MV-4-11 (cell line): ENCODE measurements around the gene ACOT9.
"Not testable (repeated sequence)": the region's sequence is repeated elsewhere in the genome, so short reads cannot be mapped to it uniquely, and the experiment has no call there.

ENCODE experiments used
- DNase-seq: peaks from one replicate; lab custom pipeline; 2025; lab: John Stamatoyannopoulos, UW

ACOT9 gene

GRCh38 chrX:23692166-23692565 is 50.9 kb downstream of the ACOT9 start:
- no peak for DNase-seq

DNA sequence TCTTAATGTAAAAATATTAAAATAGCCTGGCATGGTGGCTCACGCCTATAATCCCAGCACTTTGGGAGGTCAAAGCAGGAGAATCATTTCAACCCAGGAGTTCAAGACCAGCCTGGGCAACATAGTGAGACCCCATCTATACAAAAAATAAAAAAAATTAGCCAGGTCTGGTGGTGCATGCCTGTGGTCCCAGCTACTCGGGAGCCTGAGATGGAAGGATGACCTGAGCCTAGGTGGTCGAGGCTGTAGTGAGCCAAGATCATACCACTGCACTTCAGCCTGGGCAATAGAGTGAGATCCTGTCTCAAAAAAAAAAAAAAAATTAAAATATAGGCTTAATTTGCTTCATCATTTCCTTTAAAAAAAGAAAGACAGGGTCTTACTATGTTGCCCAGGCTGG is 66.6 kb downstream of the ACOT9 start:
- not testable (repeated sequence) for DNase-seq

- no peak for DNase-seq
These were observed 70.0 kb downstream of the ACOT9 start for GRCh38 chrX:23673108-23673507.

GRCh38 chrX:23670528-23670927 is 72.5 kb downstream of the ACOT9 start:
- no peak for DNase-seq

DNA sequence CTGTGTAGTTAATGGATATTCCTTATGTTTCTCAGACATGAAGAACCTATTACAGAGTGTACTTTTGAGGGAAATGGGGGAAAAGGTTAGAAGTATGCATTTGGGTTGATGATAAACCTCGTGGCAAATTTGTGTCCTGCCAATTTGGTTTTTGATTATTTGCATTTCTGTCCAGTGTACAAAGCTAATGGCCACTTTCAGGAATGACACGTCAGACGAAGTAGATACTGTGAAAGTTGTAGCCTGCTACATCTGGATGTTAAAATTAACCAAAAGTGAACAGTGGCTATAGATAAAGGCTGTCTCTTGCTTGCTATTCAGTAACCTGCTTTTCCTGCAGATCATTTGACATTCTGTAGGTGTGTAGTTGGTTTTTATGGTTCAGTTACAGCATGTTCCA is 74.7 kb downstream of the ACOT9 start:
- DNase-seq = no peak

- DNase-seq = peak; percentile 75
These were observed 75.6 kb downstream of the ACOT9 start, which contains the start of gene PRDX4 for GRCh38 chrX:23667239-23668177. TSS of gene PRDX4 (plus strand) at chrX:23667493. CDS start at chrX:23667571, 78 bp downstream.

GRCh38 chrX:23666282-23666681 is 76.8 kb downstream of the ACOT9 start:
- no peak for DNase-seq

DNA sequence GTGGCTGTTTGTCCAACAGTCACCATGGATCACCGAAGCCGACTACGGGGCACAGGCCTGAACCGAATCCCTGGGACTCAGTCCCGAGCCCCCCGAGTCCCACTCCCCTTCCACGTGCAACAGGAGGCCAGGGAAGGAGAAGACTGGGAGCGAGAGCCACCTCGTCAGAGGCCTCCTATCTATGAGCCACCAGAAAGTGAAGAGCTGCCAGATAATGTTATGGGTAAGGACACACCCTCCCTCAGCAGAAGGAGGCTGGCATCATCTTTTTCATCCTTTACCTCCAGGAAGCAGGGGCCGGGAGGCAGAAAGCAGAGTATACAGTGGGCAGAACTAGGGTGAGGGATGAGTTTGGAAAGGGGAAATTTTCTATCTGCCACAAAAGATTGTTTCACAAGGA is 78.6 kb downstream of the ACOT9 start:
- no peak for DNase-seq

DNA sequence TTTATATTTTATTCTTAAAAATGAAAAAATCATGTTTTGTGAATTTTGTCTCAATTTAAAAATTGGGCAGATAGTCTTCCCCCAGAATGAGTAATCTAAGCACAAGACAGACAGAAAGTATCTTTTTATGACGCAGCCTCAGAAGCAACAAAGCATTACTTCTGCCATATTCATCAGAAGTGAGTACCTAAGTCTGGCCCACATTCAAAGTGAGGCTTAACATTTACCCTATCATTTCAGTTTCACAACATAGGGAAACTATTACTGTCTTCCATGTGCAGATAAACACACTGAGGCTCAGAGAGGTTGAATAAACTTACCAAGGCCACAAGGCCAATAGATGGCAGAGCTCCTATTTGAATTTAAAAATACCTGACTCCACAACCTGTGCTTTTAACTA is 80.2 kb downstream of the ACOT9 start:
- DNase-seq = no peak

DNA sequence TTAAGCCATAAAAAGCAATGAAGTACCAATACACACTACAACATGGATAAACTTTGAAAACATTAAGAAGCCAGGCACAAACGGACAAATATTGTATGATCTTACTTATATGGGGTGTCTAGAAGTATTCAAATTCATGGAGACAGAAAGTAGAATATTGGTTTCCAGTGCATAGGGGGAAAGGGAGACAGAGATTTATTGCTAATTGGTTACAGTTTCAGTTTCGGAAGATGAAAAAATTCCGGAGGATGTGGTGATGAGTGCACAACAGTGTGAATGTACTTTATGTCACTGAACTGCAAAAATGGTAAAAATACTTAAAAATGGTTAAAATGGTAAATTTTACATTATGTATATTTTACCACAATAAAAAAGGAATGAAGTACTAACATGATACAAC is 80.9 kb downstream of the ACOT9 start:
- no peak for DNase-seq

DNA sequence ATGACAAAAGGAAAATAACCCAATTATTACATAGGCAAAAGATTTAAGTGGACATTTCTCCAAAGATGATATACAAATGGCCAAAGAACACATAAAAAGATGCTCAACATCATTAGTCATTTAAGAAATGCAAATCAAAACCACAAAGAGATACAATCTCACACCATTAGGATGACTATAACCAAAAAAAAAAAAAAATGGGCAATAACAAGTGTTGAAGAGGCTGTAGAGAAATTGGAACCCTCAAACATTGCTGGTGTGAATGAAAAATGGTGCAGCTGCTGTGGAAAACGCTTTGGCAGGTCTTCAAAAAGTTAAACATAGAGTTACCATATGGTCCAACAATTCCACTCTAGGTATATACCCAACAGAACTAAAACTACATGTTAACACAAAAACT is 81.4 kb downstream of the ACOT9 start:
- DNase-seq = no peak

- no peak for DNase-seq
These were observed 82.3 kb downstream of the ACOT9 start for GRCh38 chrX:23660766-23661132.

DNA sequence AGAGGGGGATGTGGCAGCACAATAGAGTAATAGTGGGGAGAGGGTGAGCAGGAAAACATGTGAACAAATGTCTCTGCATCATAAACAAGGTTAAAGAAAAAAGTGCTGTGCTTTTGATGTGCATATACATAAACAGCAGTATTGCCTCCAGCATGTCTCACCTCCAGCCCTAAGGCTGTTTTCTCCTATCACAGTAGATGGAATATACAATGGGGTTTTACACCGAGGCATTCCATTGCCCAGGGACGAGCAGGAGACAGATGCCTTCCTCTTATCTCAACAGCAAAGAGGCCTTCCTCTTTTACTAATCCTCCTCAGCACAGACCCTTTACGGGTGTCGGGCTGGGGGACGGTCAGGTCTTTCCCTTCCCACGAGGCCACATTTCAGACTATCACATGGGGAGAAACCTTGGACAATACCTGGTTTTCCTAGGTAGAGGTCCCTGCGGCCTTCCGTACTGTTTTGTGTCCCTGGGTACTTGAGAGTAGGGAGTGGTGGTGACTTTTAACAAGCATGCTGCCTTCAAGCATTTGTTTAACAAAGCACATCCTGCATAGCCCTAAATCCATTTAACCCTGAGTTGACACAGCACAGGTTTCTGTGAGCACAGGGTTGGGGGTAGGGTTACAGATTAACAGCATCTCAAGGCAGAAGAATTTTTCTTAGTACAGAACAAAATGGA is 82.9 kb downstream of the ACOT9 start:
- DNase-seq = not testable (repeated sequence)

GRCh38 chrX:23659339-23659738 is 83.7 kb downstream of the ACOT9 start:
- DNase-seq = no peak

DNA sequence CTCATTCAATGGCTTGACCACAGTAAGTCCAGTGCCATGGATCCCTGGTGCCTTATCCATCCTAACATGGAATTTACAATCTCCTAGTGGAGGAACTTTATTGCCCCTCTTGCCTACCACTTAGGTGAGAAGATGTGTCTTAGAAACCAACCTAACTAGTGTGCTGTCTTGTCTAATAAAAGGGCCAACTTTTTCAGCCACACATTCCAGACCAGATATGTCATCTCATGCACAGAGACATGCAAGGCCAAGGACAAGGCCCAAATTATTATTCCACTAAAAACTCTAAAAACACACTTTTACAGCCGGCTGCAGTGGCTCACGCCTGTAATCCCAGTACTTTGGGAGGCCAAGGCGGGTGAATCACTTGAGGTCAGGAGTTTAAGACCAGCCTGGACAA is 86.4 kb downstream of the ACOT9 start:
- DNase-seq = no peak

DNA sequence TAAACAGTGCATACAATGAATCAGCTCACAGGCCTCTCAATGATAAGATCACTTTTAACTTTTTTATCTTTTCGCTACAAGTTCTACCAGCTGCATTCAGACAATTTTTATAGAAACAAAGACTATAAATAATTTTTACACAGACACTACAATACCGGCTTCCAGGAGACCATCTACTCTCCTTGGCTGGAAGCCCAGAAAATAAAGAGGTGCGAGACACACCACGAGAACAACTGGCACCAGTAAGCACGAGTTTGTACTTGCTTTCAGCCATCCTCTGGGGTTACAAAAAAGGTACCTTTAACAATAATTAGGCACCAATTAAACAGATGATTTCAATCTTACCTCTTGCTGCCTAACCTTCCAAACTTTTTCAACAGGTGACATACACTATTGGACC is 87.0 kb downstream of the ACOT9 start:
- no peak for DNase-seq
